HFFc6 (cell line): ENCODE results near the gene NAXD. TPM values are rescaled to one million over a fixed set of nuclear protein-coding genes. Genes with fewer than 3 reads are reported as not detected.

Source experiments
- DNase-seq: peaks from one replicate; pipeline ENCODE4 v3.0.0-alpha.2; 2018
- H3K27ac Mint-ChIP-seq: 2 replicates; pipeline ENCODE4 v1.8.0; 2020; ENCODE audit warnings: mild to moderate bottlenecking, mixed read lengths
- H3K27me3 Mint-ChIP-seq: 2 replicates; pipeline ENCODE4 v1.8.0; 2021; ENCODE audit warnings: mild to moderate bottlenecking, moderate library complexity, mixed read lengths; ENCODE audit not compliant: insufficient read depth
- H3K36me3 Mint-ChIP-seq: 2 replicates; pipeline ENCODE4 v1.8.0; 2021; ENCODE audit warnings: low read depth, mixed read lengths
- H3K4me1 Mint-ChIP-seq: 2 replicates; pipeline ENCODE4 v1.8.0; 2020; ENCODE audit warnings: low read depth, mixed read lengths
- H3K4me3 Mint-ChIP-seq: 2 replicates; pipeline ENCODE4 v1.8.0; 2020; ENCODE audit warnings: mild to moderate bottlenecking, moderate library complexity, mixed read lengths
- H3K9me3 Mint-ChIP-seq: 2 replicates; pipeline ENCODE4 v1.8.0; 2020; ENCODE audit warnings: mild to moderate bottlenecking, mixed read lengths
- CTCF ChIP-seq: fragments of 200-600 bp; sonication (generic); IDR thresholded peaks from 2 replicates; pipeline ENCODE4 v1.5.0; 2021; ENCODE audit warnings: antibody characterized with exemption, mild to moderate bottlenecking
- total RNA-seq, 6 experiments: library from RNA; stranded (reverse); fragmentation: NEBNext Ultra II Directional; extraction: Animal tissue kit (Norgen Biotek cat#: 25700); gene quantifications; 2 replicates in 1 of 6; 3 replicates in 5 of 6; pipeline ENCODE4 v1.2.3, GENCODE V29; 2021

NAXD gene
- total RNA-seq, 6 experiments from 2014 or later: 20.3 to 27.4 (median 22.8) TPM

- H3K27ac Mint-ChIP-seq: no peak overlapping the region
- TF ChIP-seq CTCF: no peak
- H3K27me3 Mint-ChIP-seq: peaks cover 12% of the 10 kb centered on the region
- H3K4me3 Mint-ChIP-seq: no peak overlapping the region
- peaks cover 9% of the 10 kb centered on the region for H3K36me3 Mint-ChIP-seq
- H3K9me3 Mint-ChIP-seq: peaks cover 11% of the 10 kb centered on the region
- no peak for DNase-seq
- peaks cover 14% of the 10 kb centered on the region for H3K4me1 Mint-ChIP-seq
These were observed 4.3 kb upstream of the NAXD start for GRCh38 chr13:110610955-110611595.

- H3K4me3 Mint-ChIP-seq: peak overlapping the region; percentile 95
- no peak for TF ChIP-seq CTCF
- peak overlapping the region; percentile 94 for H3K27ac Mint-ChIP-seq
- peaks cover 9% of the 10 kb centered on the region for H3K36me3 Mint-ChIP-seq
- DNase-seq: no peak
- H3K27me3 Mint-ChIP-seq: peaks cover 12% of the 10 kb centered on the region
- H3K4me1 Mint-ChIP-seq: peaks cover 29% of the 10 kb centered on the region
- H3K9me3 Mint-ChIP-seq: peaks cover 11% of the 10 kb centered on the region
These were observed 382 bp upstream of the NAXD start for GRCh38 chr13:110615005-110615321.

DNA sequence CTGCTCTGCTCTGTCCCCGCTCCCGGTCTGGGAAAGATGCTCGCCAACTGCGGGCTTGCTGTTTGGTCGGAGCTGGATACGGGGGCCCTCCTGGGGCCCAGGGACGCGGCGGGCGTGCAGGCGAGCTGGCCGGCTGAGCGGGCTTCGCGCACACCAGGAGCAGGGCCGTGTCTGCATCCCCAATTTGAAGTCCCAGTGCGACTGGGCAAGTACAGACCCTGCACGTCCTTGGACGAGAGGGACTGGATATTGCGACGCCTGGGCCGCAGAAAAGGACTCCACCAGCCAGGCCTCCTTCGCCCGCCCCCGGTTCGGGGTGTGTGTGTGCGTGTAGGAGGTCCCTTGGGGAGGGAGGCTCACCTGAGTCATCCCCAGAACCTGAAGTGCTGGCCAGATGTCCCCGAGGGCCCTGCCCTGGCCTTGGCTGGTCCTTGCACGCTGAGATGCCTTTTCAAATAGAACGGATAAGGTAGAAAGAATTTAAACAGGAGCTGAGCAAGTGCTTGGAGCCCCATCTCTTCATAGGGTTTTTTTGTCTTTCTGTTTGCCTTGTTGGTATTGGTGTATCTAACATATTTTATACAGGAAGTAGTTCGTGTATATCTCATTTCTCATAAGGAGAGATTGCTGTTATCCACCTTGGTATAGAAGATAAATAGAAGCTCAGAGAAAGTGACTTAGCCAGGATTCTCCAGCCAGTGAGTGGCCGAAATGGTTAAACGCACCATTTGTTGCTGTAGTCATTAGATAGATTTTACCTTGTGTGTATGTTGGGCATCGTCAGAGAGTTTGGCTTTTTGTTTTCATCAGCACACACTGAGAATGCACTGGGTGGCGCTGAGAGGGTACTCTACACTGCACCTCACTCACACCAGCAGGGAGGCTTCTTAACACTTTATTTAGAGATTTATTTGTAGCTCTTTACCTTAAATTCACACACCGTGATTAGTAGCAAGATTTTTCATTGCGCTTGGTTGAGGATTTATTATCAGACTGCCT is 1.1 kb downstream of the NAXD start:
- peaks cover 11% of the 10 kb centered on the region for H3K9me3 Mint-ChIP-seq
- peaks cover 9% of the 10 kb centered on the region for H3K27me3 Mint-ChIP-seq
- peaks cover 29% of the 10 kb centered on the region for H3K4me1 Mint-ChIP-seq
- peaks cover 9% of the 10 kb centered on the region for H3K36me3 Mint-ChIP-seq
- no peak for TF ChIP-seq CTCF
- peak overlapping the region; percentile 95 for H3K4me3 Mint-ChIP-seq
- H3K27ac Mint-ChIP-seq: peak overlapping the region; percentile 94
- peak; percentile 44 for DNase-seq

GRCh38 chr13:110617321-110618072 is 2.2 kb downstream of the NAXD start:
- Mint-ChIP-seq H3K4me3 (peak overlapping the region; percentile 95), H3K4me1 (peaks cover 29% of the 10 kb centered on the region), H3K9me3 (peaks cover 11% of the 10 kb centered on the region), H3K27ac (peak overlapping the region; percentile 94), H3K27me3 (peaks cover 5% of the 10 kb centered on the region), H3K36me3 (peaks cover 9% of the 10 kb centered on the region)
- no peak for TF ChIP-seq CTCF
- peak; percentile 24 for DNase-seq

- peaks cover 9% of the 10 kb centered on the region for H3K9me3 Mint-ChIP-seq
- peaks cover 9% of the 10 kb centered on the region for H3K36me3 Mint-ChIP-seq
- no peak overlapping the region for H3K27ac Mint-ChIP-seq
- no peak for DNase-seq
- no peak overlapping the region for H3K4me3 Mint-ChIP-seq
- peaks cover 5% of the 10 kb centered on the region for H3K27me3 Mint-ChIP-seq
- TF ChIP-seq CTCF: no peak
- peaks cover 29% of the 10 kb centered on the region for H3K4me1 Mint-ChIP-seq
These were observed 2.8 kb downstream of the NAXD start for GRCh38 chr13:110618167-110618566.
